Testis (tissue), 3 donors: ENCODE data around the gene CRYGN. TPM values are rescaled to one million over a fixed set of nuclear protein-coding genes. Genes with fewer than 3 reads are reported as not detected.

Source experiments
- DNase-seq: peaks from one replicate; pipeline ENCODE4 v3.0.0-alpha.2; 2019
- H3K27ac ChIP-seq, 2 donors: fragments of 200-600 bp; sonication (generic); one replicate each; pipeline ENCODE4 v1.5.1; 2019
- H3K27me3 ChIP-seq: fragments of 200-600 bp; sonication (generic); one replicate; pipeline ENCODE4 v1.5.1; 2019
- H3K36me3 ChIP-seq: fragments of 200-600 bp; sonication (generic); one replicate; pipeline ENCODE4 v1.5.1; 2017; ENCODE audit warnings: low read depth; ENCODE audit errors: missing control alignments
- H3K4me1 ChIP-seq: fragments of 200-600 bp; sonication (generic); one replicate; pipeline ENCODE4 v1.5.1; 2019
- H3K4me3 ChIP-seq, 2 donors: fragments of 200-600 bp; sonication (generic); one replicate each; pipeline ENCODE4 v1.5.1; 2017 to 2019
- H3K9me3 ChIP-seq: fragments of 200-600 bp; sonication (generic); one replicate; pipeline ENCODE4 v1.5.1; 2017
- CTCF ChIP-seq, 3 experiments: fragments of 450-650 bp in 2 of 3; fragments of 200-600 bp in 1 of 3; sonication (generic) in 1 of 3; IDR thresholded peaks; one replicate each; pipeline ENCODE4 v1.5.1; 2016 to 2019; ENCODE audit warnings: antibody characterized with exemption in 3 of 3, mild to moderate bottlenecking in 2 of 3, moderate library complexity in 1 of 3
- POLR2A ChIP-seq: fragments of 450-650 bp; IDR thresholded peaks from one replicate; pipeline ENCODE4 v1.6.1; 2017; ENCODE audit warnings: antibody characterized with exemption, mild to moderate bottlenecking, moderate library complexity
- WGBS, 2 donors: methylation state at CpG; one replicate each; pipeline ENCODE4 v1.1.5; 2018; 5-methylcytosine and 5-hydroxymethylcytosine counted together
- intact Hi-C: fragments of 100-400 bp; cut with DNase I; formaldehyde crosslinking; loops from one replicate; pipeline ENCODE4 v1.15.1; 2023; ENCODE audit warnings: low total_unique reads
- polyA plus RNA-seq: library from polyadenylated mRNA; stranded (reverse); fragments of 350-450 nt; fragmentation: Illumina TruSeq; extraction: RNeasy Lipid Tissue Mini Kit (QIAGEN cat#74804); gene quantifications from one replicate; pipeline ENCODE4 v1.2.3, GENCODE V29; 2014; ENCODE audit warnings: low read depth, low replicate concordance; ENCODE audit not compliant: insufficient read depth
- total RNA-seq, 2 donors: library from RNA; depleted of rRNA; stranded (reverse); fragments of >200 nt; gene quantifications; one replicate each; pipeline ENCODE4 v1.2.3, GENCODE V29; 2016

The CRYGN gene
- total and polyA plus RNA-seq, 3 donors from 2014 or later = 0.44 to 1.7 (median 0.62) TPM

- intact Hi-C loops = no loop called here
- TF ChIP-seq POLR2A = no peak
- TF ChIP-seq CTCF (IDR thresholded peaks at IDR 0.05) = no peak
- Histone ChIP-seq H3K9me3 (no peaks in the 10 kb centered on the region), H3K4me3 (no peak overlapping the region), H3K27ac (no peak overlapping the region), H3K36me3 (no peaks in the 10 kb centered on the region), H3K4me1 (peaks cover 3% of the 10 kb centered on the region), H3K27me3 (no peaks in the 10 kb centered on the region)
- 85 to 92% methylated on average over 4 of the region's 4 CpGs for WGBS, 2 donors
- DNase-seq = no peak
Observed at GRCh38 chr7:151413241-151413640, 26.7 kb downstream of the CRYGN start.

DNA sequence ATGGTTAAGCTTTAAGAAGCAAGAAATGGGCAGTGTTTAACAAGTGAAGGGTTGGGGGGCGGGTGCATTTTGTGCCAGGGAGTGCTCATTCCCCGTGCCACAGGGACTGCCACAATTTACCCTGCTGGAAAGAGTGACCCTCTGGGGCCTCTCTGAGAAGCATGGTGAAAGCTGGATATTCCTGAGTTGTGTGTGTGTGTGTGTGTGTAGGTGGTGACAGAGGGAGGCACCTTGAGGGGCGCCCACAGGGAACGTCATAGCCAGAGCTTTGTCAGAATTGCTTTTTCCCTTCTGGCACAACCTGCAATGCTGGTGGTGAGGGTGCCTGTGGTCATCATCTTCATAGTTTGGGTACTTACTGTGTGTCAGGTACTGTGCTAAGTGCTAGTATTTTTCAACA is 27.6 kb downstream of the CRYGN start:
- no peak overlapping the region for H3K27ac ChIP-seq
- H3K36me3 ChIP-seq = no peaks in the 10 kb centered on the region
- no peaks in the 10 kb centered on the region for H3K27me3 ChIP-seq
- intact Hi-C loops = no loop called here
- 84 to 87% methylated on average over 4 of the region's 4 CpGs for WGBS, 2 donors
- H3K4me1 ChIP-seq = peaks cover 3% of the 10 kb centered on the region
- H3K4me3 ChIP-seq = no peak overlapping the region
- DNase-seq = no peak
- TF ChIP-seq CTCF (IDR thresholded peaks at IDR 0.05) (no peak), POLR2A (no peak)
- H3K9me3 ChIP-seq = no peaks in the 10 kb centered on the region

- H3K4me1 ChIP-seq = no peaks in the 10 kb centered on the region
- no peaks in the 10 kb centered on the region for H3K36me3 ChIP-seq
- intact Hi-C loops = no loop called here
- H3K4me3 ChIP-seq = no peak overlapping the region
- no peaks in the 10 kb centered on the region for H3K27me3 ChIP-seq
- no peaks in the 10 kb centered on the region for H3K9me3 ChIP-seq
- no peak for TF ChIP-seq POLR2A
- TF ChIP-seq CTCF (IDR thresholded peaks at IDR 0.05) = no peak
- DNase-seq = no peak
- no peak overlapping the region for H3K27ac ChIP-seq
- WGBS, 2 donors = 63 to 77% methylated on average over 6 of the region's 6 CpGs
Observed at GRCh38 chr7:151411551-151411950, 28.4 kb downstream of the CRYGN start.

DNA sequence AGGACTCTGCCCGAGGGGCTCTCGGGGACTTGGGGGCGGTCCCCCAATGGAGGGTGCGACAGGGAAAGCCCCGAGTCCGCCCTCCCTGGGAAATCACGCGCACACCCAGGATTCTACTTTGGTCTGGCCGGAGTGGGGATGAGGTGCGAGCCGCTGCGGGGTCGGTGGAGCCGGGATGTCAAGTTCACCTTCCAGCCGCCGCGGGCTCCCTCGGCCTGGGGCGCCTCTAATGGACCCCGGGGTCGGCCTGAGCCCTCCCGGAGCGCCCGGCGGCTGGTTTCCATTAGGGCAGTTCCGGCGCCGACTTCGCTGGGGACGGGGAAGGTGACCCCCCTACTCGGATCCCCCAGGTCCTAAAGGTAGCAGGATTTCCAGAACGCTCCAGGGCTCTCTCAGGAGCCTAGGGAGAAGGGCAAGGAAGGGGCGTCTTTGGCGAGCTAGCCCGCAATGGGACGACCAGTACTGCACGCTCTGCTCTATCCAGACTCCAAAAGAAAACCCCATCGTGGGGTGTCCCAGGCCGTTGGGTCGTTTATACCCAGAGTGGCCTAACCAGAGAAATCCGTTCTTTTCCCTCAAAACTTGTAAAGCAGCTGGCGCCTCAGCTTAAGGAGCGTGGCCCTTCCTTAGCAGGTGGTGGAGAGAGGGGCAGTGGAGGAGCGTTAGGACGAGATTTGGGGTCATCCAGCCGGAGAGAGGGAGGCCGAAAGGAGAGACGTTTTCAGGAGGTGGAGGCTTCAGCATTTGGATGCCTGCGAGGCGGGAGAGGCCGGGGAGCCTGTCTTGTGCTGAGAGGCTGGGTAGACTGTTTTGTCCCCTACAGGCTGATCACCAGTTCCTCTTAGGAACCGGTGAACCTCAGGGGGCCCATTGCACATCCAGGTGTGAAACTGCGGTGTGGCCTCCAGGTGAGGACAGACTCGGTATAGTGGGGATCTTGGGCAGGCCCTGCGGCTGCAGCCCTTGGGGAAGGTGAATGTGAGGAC is 29.2 kb downstream of the CRYGN start:
- no peaks in the 10 kb centered on the region for H3K36me3 ChIP-seq
- H3K27me3 ChIP-seq = no peaks in the 10 kb centered on the region
- peak overlapping the region in 1 of 2 donors; percentile 26 for H3K27ac ChIP-seq
- H3K9me3 ChIP-seq = no peaks in the 10 kb centered on the region
- peak overlapping the region; percentile 65 to 66 for H3K4me3 ChIP-seq
- 21 to 39% methylated on average over 23 to 55 of the region's 55 CpGs for WGBS, 2 donors
- peak; percentile 58 for DNase-seq
- no peaks in the 10 kb centered on the region for H3K4me1 ChIP-seq
- no peak for TF ChIP-seq POLR2A
- TF ChIP-seq CTCF (IDR thresholded peaks at IDR 0.05) = no peak
- intact Hi-C loops = no loop called here
